CD8-positive, alpha-beta memory T cell (primary cell): ENCODE measurements around the gene NFIL3. TPM values are rescaled to one million over a fixed set of nuclear protein-coding genes. Genes with fewer than 3 reads are reported as not detected.
"Not testable (repeated sequence)": the region's sequence is repeated elsewhere in the genome, so short reads cannot be mapped to it uniquely, and the experiment has no call there.

Experiments used
- CTCF ChIA-PET: fragments of 350-600 bp; sonication (Branson Sonifier 250); formaldehyde crosslinking; loops from one replicate; lab custom pipeline; 2021; ENCODE audit warnings: antibody characterized with exemption; lab: Charles Lee
- POLR2A ChIA-PET: fragments of 350-600 bp; sonication (Branson Sonifier 250); formaldehyde crosslinking; loops from one replicate; lab custom pipeline; 2021; ENCODE audit warnings: antibody characterized with exemption; lab: Charles Lee
- DNase-seq, 5 donors: peaks; one replicate each; pipeline versions ENCODE4 v3.0.0 to v3.0.0-alpha.2; 2020 to 2022; ENCODE audit warnings: mixed read lengths in 1 of 5
- H3K27ac ChIP-seq: one replicate; pipeline ENCODE4 v1.7.0; 2013; ENCODE audit warnings: low read depth, mild to moderate bottlenecking, low read length, moderate library complexity
- H3K27me3 ChIP-seq: 2 replicates; pipeline ENCODE4 v1.7.0; 2013; ENCODE audit warnings: low read length, mild to moderate bottlenecking; ENCODE audit not compliant: insufficient read depth, poor library complexity, severe bottlenecking
- H3K36me3 ChIP-seq: 2 replicates; pipeline ENCODE4 v1.7.0; 2013; ENCODE audit warnings: mild to moderate bottlenecking, low read length, moderate library complexity; ENCODE audit not compliant: insufficient read depth
- H3K4me1 ChIP-seq: 2 replicates; pipeline ENCODE4 v1.7.0; 2013; ENCODE audit warnings: mild to moderate bottlenecking, low read length, moderate library complexity; ENCODE audit not compliant: insufficient read depth
- H3K4me3 ChIP-seq: 2 replicates; pipeline ENCODE4 v1.7.0; 2013; ENCODE audit warnings: mild to moderate bottlenecking, low read length
- H3K9me3 ChIP-seq: 2 replicates; pipeline ENCODE4 v1.7.0; 2013; ENCODE audit warnings: mild to moderate bottlenecking, low read length
- H3K27ac Mint-ChIP-seq, 8 donors: one replicate each; pipeline ENCODE4 v1.8.0; 2020 to 2021; ENCODE audit warnings: mixed read lengths in 8 of 8, mild to moderate bottlenecking in 6 of 8, inconsistent platforms in 3 of 8, moderate library complexity in 3 of 8
- H3K27me3 Mint-ChIP-seq, 2 donors: one replicate each; pipeline ENCODE4 v1.8.0; 2020 to 2021; ENCODE audit warnings: mixed read lengths in 2 of 2, mild to moderate bottlenecking in 1 of 2, moderate library complexity in 1 of 2
- H3K36me3 Mint-ChIP-seq, 3 donors: one replicate each; pipeline ENCODE4 v1.8.0; 2020 to 2021; ENCODE audit warnings: mixed read lengths in 3 of 3, inconsistent platforms in 1 of 3, mild to moderate bottlenecking in 1 of 3
- H3K4me1 Mint-ChIP-seq, 3 donors: one replicate each; pipeline ENCODE4 v1.8.0; 2020 to 2021; ENCODE audit warnings: mixed read lengths in 3 of 3, inconsistent platforms in 1 of 3, mild to moderate bottlenecking in 1 of 3
- H3K4me3 Mint-ChIP-seq, 7 donors: one replicate each; pipeline ENCODE4 v1.8.0; 2020 to 2021; ENCODE audit warnings: mixed read lengths in 7 of 7, mild to moderate bottlenecking in 6 of 7, moderate library complexity in 4 of 7, inconsistent platforms in 2 of 7
- H3K9me3 Mint-ChIP-seq, 5 donors: one replicate each; pipeline ENCODE4 v1.8.0; 2020 to 2022; ENCODE audit warnings: mixed read lengths in 5 of 5, mild to moderate bottlenecking in 3 of 5, moderate library complexity in 2 of 5, inconsistent platforms in 1 of 5
- polyA plus RNA-seq: library from polyadenylated mRNA; unstranded; fragments of 300-500 nt; fragmentation: Illumina TruSeq; gene quantifications from one replicate; pipeline ENCODE4 v1.2.3, GENCODE V29; 2021
- total RNA-seq, 2 experiments: library from RNA; stranded (reverse); gene quantifications; one replicate each; pipeline ENCODE4 v1.2.3, GENCODE V29; 2021

The NFIL3 gene
- total and polyA plus RNA-seq, 3 experiments from 2014 or later: 5.4 to 69.3 (median 68.6) TPM

- POLR2A ChIA-PET: no interaction called here
- Histone ChIP-seq H3K27ac (no peak overlapping the region), H3K4me1 (no peaks in the 10 kb centered on the region), H3K4me3 (no peak overlapping the region), H3K27me3 (no peaks in the 10 kb centered on the region), H3K36me3 (no peaks in the 10 kb centered on the region), H3K9me3 (no peaks in the 10 kb centered on the region)
- DNase-seq: no peak
- Mint-ChIP-seq H3K36me3 (no peaks in the 10 kb centered on the region), H3K4me3 (no peak overlapping the region), H3K9me3 (no peaks in the 10 kb centered on the region), H3K27me3 (peaks cover 3 to 6% of the 10 kb centered on the region in 2 donors), H3K27ac (no peak overlapping the region), H3K4me1 (peaks cover 5 to 10% (median 9%) of the 10 kb centered on the region in 3 donors)
- CTCF ChIA-PET: no interaction called here
Observed at GRCh38 chr9:91398926-91399325, 24.7 kb downstream of the NFIL3 start.

DNA sequence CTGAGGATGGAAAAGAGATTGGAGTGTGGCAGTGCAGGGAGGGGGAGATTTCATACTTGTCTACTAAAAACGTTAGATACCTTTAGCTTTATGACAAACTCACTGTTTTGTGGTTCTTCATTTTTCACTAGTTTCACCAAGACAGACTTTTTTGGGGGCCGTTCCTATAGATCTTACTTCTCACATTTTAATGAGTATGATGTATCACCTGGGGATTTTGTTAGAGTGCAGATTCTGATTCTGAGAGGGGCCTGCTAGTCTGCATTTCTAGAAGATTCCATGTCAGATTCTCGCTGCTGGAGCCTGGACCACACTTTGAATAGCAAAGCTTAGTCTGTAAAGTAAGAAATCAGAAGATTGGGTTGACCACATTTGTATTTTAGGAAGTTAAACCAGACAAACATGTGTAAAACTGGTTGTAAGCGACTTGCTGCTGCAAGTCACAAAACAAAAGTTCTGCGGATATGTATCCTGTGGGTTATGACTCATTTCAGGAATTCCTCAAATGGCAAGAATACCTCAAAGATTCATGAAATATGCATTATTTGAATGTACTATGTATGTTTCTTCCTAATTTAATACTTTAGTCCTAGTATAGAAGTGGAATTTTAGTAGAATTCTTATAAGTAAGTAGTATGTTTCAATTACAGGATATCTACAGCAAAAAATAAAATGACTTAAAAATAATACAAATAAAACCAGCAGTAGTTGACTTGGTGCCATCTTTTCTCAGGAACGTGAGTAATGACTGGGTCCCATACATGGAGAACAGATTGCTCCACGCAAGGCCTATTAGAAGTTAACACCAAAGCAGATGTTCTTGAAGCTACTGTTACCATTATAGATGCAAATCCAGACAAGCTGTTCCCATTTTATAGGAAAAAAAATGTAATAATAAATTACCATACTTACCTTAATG lies 27.8 kb downstream of the NFIL3 start:
- Mint-ChIP-seq H3K9me3 (no peaks in the 10 kb centered on the region), H3K36me3 (no peaks in the 10 kb centered on the region), H3K27me3 (peaks cover 0 to 6% of the 10 kb centered on the region in 2 donors), H3K4me1 (peaks cover 5 to 10% (median 9%) of the 10 kb centered on the region in 3 donors), H3K4me3 (no peak overlapping the region), H3K27ac (no peak overlapping the region)
- Histone ChIP-seq H3K27ac (no peak overlapping the region), H3K4me1 (no peaks in the 10 kb centered on the region), H3K36me3 (no peaks in the 10 kb centered on the region), H3K9me3 (no peaks in the 10 kb centered on the region), H3K4me3 (no peak overlapping the region), H3K27me3 (no peaks in the 10 kb centered on the region)
- DNase-seq: no peak
- POLR2A ChIA-PET: no interaction called here
- CTCF ChIA-PET: no interaction called here

DNA sequence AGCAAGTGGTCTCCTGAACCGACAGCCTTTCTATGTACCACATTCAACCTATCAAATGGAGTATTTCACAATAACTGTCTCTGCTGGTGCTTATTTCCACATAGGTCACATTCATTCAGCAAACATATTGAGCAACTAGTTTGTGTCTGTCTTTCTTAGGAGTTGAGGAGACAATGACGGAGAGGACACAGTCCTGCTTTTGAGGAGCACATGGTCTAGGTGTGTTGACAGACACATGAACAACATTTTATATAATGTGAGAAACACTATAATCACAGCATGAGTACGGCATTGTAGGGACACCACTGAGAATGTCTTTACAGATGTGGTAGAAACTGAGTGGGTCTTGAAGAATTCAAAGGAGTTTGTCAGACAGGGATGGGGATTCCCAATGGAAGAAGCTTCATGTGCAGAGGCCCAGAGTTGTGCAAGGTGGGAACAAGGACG lies 28.5 kb downstream of the NFIL3 start:
- no peaks in the 10 kb centered on the region for H3K4me1 ChIP-seq
- no peaks in the 10 kb centered on the region for H3K36me3 ChIP-seq
- DNase-seq: no peak
- H3K27ac Mint-ChIP-seq: peak overlapping the region in 1 of 8 donors; percentile 35
- no peak overlapping the region for H3K4me3 Mint-ChIP-seq
- H3K36me3 Mint-ChIP-seq: no peaks in the 10 kb centered on the region
- H3K9me3 ChIP-seq: no peaks in the 10 kb centered on the region
- CTCF ChIA-PET: no interaction called here
- no peaks in the 10 kb centered on the region for H3K9me3 Mint-ChIP-seq
- H3K27me3 Mint-ChIP-seq: peaks cover 0 to 6% of the 10 kb centered on the region in 2 donors
- no peaks in the 10 kb centered on the region for H3K27me3 ChIP-seq
- H3K4me3 ChIP-seq: no peak overlapping the region
- peaks cover 5 to 10% (median 9%) of the 10 kb centered on the region in 3 donors for H3K4me1 Mint-ChIP-seq
- POLR2A ChIA-PET: no interaction called here
- H3K27ac ChIP-seq: no peak overlapping the region

DNA sequence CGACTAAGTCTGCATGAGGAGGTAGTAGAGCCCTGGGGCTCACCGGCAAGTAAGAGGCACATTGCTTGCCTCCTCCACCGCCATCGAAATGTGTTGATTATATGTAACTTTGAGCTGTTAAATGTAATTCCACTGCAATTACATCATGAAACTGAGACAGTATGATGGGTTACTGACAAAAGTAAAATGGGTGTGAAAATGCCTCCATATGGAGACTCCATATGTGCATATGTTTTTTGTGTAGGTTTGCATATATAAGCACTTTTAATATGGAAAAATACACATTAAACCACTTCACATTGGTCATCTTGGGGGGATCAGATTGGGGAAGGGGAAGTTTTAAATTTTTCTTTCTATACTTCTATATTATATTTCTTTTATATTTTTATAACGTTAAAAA lies 29.8 kb downstream of the NFIL3 start:
- H3K36me3 ChIP-seq: no peaks in the 10 kb centered on the region

DNA sequence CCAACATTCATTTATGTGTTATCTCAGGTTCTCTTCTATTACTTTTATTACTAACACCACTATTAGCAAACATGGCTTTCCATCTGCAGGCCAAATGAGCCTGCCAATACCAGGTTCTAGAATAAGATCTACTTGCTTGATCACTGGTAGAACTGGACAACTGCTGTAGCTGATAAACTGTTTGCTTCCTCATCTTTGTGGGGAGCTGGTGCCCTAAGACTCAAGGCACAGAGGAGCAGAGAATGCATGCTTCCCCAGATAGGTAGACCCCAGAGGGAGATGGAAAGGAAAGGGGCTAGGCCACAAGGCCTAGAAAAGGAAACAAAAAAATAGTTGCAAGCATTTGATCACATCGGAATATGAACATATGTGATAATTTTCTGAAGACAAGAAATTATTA lies 31.2 kb downstream of the NFIL3 start:
- Histone ChIP-seq H3K36me3 (no peaks in the 10 kb centered on the region), H3K4me1 (no peaks in the 10 kb centered on the region), H3K4me3 (no peak overlapping the region), H3K9me3 (no peaks in the 10 kb centered on the region), H3K27ac (no peak overlapping the region), H3K27me3 (no peaks in the 10 kb centered on the region)
- Mint-ChIP-seq H3K4me3 (no peak overlapping the region), H3K4me1 (peaks cover 5 to 10% (median 9%) of the 10 kb centered on the region in 3 donors), H3K27me3 (peaks cover 0 to 3% of the 10 kb centered on the region in 2 donors), H3K9me3 (peaks cover 0 to 3% (median 0%) of the 10 kb centered on the region in 5 donors), H3K27ac (no peak overlapping the region), H3K36me3 (no peaks in the 10 kb centered on the region)
- ChIA-PET POLR2A (no interaction called here), CTCF (no interaction called here)
- no peak for DNase-seq

More for the DNA sequence above, 29.8 kb downstream of the NFIL3 start:
- H3K4me3 ChIP-seq: no peak overlapping the region
- no peaks in the 10 kb centered on the region for H3K4me1 ChIP-seq
- Mint-ChIP-seq H3K9me3 (no peaks in the 10 kb centered on the region), H3K4me1 (peaks cover 5 to 10% (median 9%) of the 10 kb centered on the region in 3 donors), H3K36me3 (no peaks in the 10 kb centered on the region), H3K27me3 (peaks cover 0 to 3% of the 10 kb centered on the region in 2 donors), H3K4me3 (no peak overlapping the region), H3K27ac (no peak overlapping the region)
- ChIA-PET POLR2A (no interaction called here), CTCF (no interaction called here)
- no peak overlapping the region for H3K27ac ChIP-seq
- no peaks in the 10 kb centered on the region for H3K9me3 ChIP-seq
- H3K27me3 ChIP-seq: no peaks in the 10 kb centered on the region
- DNase-seq: no peak

DNA sequence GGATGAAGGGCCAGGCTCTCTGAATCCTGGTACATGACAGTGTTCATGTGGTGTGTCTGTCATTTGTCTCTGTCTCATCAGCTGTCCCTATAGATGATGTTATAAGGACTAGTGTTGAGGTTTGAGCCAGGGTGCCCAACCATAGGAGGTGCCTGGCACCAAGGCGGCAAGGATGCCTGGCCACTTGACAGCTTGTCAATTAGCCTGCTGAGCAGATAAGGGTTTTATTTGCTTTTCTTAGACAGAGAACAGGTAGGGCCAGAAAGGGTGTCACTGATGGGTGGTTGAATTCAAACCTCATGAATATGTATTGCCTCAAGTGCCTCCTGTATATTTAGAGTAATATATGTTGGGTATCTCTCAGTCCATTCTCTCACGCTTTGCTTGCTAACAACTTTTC lies 31.8 kb downstream of the NFIL3 start:
- H3K27me3 Mint-ChIP-seq: peaks cover 0 to 3% of the 10 kb centered on the region in 2 donors
- no peak overlapping the region for H3K27ac Mint-ChIP-seq
- Histone ChIP-seq H3K27me3 (no peaks in the 10 kb centered on the region), H3K36me3 (no peaks in the 10 kb centered on the region), H3K9me3 (no peaks in the 10 kb centered on the region), H3K4me1 (no peaks in the 10 kb centered on the region), H3K4me3 (no peak overlapping the region), H3K27ac (no peak overlapping the region)
- ChIA-PET CTCF (no interaction called here), POLR2A (no interaction called here)
- DNase-seq: no peak
- H3K36me3 Mint-ChIP-seq: no peaks in the 10 kb centered on the region
- H3K4me3 Mint-ChIP-seq: no peak overlapping the region
- H3K9me3 Mint-ChIP-seq: peaks cover 0 to 3% (median 0%) of the 10 kb centered on the region in 5 donors
- H3K4me1 Mint-ChIP-seq: peaks cover 5 to 10% (median 9%) of the 10 kb centered on the region in 3 donors

GRCh38 chr9:91391412-91391811 lies 32.2 kb downstream of the NFIL3 start:
- H3K4me1 ChIP-seq: no peaks in the 10 kb centered on the region
- H3K27ac ChIP-seq: no peak overlapping the region
- no peaks in the 10 kb centered on the region for H3K27me3 ChIP-seq
- no peak overlapping the region for H3K4me3 ChIP-seq
- Mint-ChIP-seq H3K4me1 (peaks cover 5 to 10% (median 9%) of the 10 kb centered on the region in 3 donors), H3K9me3 (peaks cover 0 to 3% (median 0%) of the 10 kb centered on the region in 5 donors), H3K27ac (no peak overlapping the region), H3K36me3 (no peaks in the 10 kb centered on the region), H3K4me3 (no peak overlapping the region), H3K27me3 (peaks cover 0 to 3% of the 10 kb centered on the region in 2 donors)
- CTCF ChIA-PET: no interaction called here
- DNase-seq: no peak
- H3K9me3 ChIP-seq: no peaks in the 10 kb centered on the region
- POLR2A ChIA-PET: no interaction called here
- H3K36me3 ChIP-seq: no peaks in the 10 kb centered on the region

- H3K27me3 ChIP-seq, H3K4me3 Mint-ChIP-seq, H3K9me3 ChIP-seq, H3K36me3 ChIP-seq, H3K4me3 ChIP-seq, H3K4me1 ChIP-seq, H3K27me3 Mint-ChIP-seq, H3K27ac ChIP-seq, H3K9me3 Mint-ChIP-seq, POLR2A ChIA-PET, H3K27ac Mint-ChIP-seq, H3K36me3 Mint-ChIP-seq, DNase-seq, H3K4me1 Mint-ChIP-seq, CTCF ChIA-PET: not testable (repeated sequence)
Observed at GRCh38 chr9:91389686-91390085, 33.9 kb downstream of the NFIL3 start.
